K562 (cell line): ENCODE data around the gene LAMA2. TPM values are rescaled to one million over a fixed set of nuclear protein-coding genes. Genes with fewer than 3 reads are reported as not detected.

Experiments
- ATAC-seq: fragments of 200-7000 bp; cut with Tn5 transposase; 3 replicates; pipeline ENCODE4 v1.9.1; 2020; ENCODE audit warnings: moderate library complexity
- BruUV-seq: library from RNA; stranded (reverse); fragments of 400-500 nt; replicated peaks from 2 replicates; lab custom pipeline; 2021; lab: Mats Ljungman, UMichigan
- CTCF ChIA-PET: fragments of 300-600 bp; formaldehyde crosslinking; extraction: SDS; loops from one replicate; lab custom pipeline; 2021; ENCODE audit warnings: low intra/inter-chr PET ratio; lab: Yijun Ruan, JAX
- POLR2A ChIA-PET: fragments of 300-600, 350-650 bp; sonication (Branson Sonifier 250); formaldehyde crosslinking; extraction: SDS; loops from one replicate; lab custom pipeline; 2021; ENCODE audit warnings: antibody characterized with exemption, inconsistent platforms; lab: Yijun Ruan, JAX
- DNase-seq, 4 experiments: peaks; one replicate each; pipeline versions ENCODE4 v3.0.0 to v3.0.0-alpha.2; 2011 to 2018; ENCODE audit warnings: low spot score in 3 of 4, mixed read lengths in 3 of 4; ENCODE audit errors: extremely low read depth in 1 of 4
- FAIRE-seq: peaks from 2 replicates; lab custom pipeline; 2011; peaks lifted over from hg19 to GRCh38; lab: Jason Lieb, UNC
- H2AFZ ChIP-seq: 2 replicates; pipeline ENCODE4 v1.6.0; 2011; ENCODE audit warnings: low read depth, low read length, control low read depth, inconsistent platforms
- H3K27ac ChIP-seq: fragments of 200-600 bp; 3 replicates; pipeline ENCODE4 v1.8.0; 2011; ENCODE audit warnings: low read depth, mild to moderate bottlenecking, control low read depth, inconsistent platforms, low read length, moderate library complexity, mixed read lengths; ENCODE audit errors: extremely low read depth
- H3K27me3 ChIP-seq, 2 experiments: fragments of 300-600 bp in 1 of 2; 2 replicates in 1 of 2; 3 replicates in 1 of 2; pipeline versions ENCODE4 v1.6.0 to v1.8.0; 2011; ENCODE audit warnings: inconsistent platforms in 2 of 2, low read length in 2 of 2, mild to moderate bottlenecking in 1 of 2, mixed read lengths in 1 of 2, moderate library complexity in 1 of 2; ENCODE audit not compliant: control insufficient read depth in 2 of 2, insufficient read depth in 2 of 2
- H3K36me3 ChIP-seq: fragments of 300-600 bp; 3 replicates; pipeline ENCODE4 v1.8.0; 2011; ENCODE audit warnings: mild to moderate bottlenecking, low read length, inconsistent platforms; ENCODE audit not compliant: control insufficient read depth, insufficient read depth
- H3K4me1 ChIP-seq, 2 experiments: fragments of 200-600 bp in 1 of 2; replicated peaks in 1 of 2; 2 replicates in 1 of 2; 3 replicates in 1 of 2; pipeline versions ENCODE4 v1.5.1 to v1.8.0; 2011; ENCODE audit warnings: inconsistent platforms in 2 of 2, low read length in 2 of 2, mild to moderate bottlenecking in 1 of 2, mixed read lengths in 1 of 2, moderate library complexity in 1 of 2; ENCODE audit not compliant: control insufficient read depth in 2 of 2, insufficient read depth in 2 of 2
- H3K4me2 ChIP-seq: 2 replicates; pipeline ENCODE4 v1.6.1; 2011; ENCODE audit warnings: low read length, control low read depth, inconsistent platforms, mixed read lengths; ENCODE audit not compliant: insufficient read depth
- H3K4me3 ChIP-seq: fragments of 200-600 bp; sonication (generic), shearing (Covaris generic); 2 replicates; pipeline ENCODE4 v1.5.1; 2016; ENCODE audit warnings: control low read depth, inconsistent platforms
- H3K79me2 ChIP-seq: fragments of 200-600 bp; 3 replicates; pipeline ENCODE4 v1.8.0; 2011; ENCODE audit warnings: low read length, inconsistent platforms; ENCODE audit not compliant: control insufficient read depth, insufficient read depth
- H3K9ac ChIP-seq, 2 experiments: 2 replicates each; pipeline versions ENCODE4 v1.6.0 to v1.6.1; 2011; ENCODE audit warnings: low read depth in 2 of 2, low read length in 2 of 2, control low read depth in 1 of 2, inconsistent platforms in 1 of 2, mild to moderate bottlenecking in 1 of 2, mixed read lengths in 1 of 2; ENCODE audit not compliant: insufficient read depth in 1 of 2
- H3K9me1 ChIP-seq: one replicate; pipeline ENCODE4 v1.6.0; 2011; ENCODE audit warnings: inconsistent platforms, mild to moderate bottlenecking, low read length, moderate library complexity; ENCODE audit not compliant: control insufficient read depth, insufficient read depth
- H3K9me3 ChIP-seq: replicated peaks from 2 replicates; pipeline ENCODE4 v1.5.1; 2011; ENCODE audit warnings: low read depth, low read length, inconsistent platforms; ENCODE audit not compliant: control insufficient read depth, insufficient read depth
- H4K20me1 ChIP-seq: replicated peaks from 2 replicates; pipeline ENCODE4 v1.6.1; 2011; ENCODE audit warnings: low read length, inconsistent platforms, mixed read lengths; ENCODE audit not compliant: control insufficient read depth, insufficient read depth
- ATF3 ChIP-seq, 2 experiments: fragments of 450-650 bp in 1 of 2; sonication (generic) in 1 of 2; formaldehyde crosslinking in 1 of 2; IDR thresholded peaks in 1 of 2; conservative IDR thresholded peaks in 1 of 2; 2 replicates each; pipeline versions ENCODE4 v1.6.1 to v1.8.1; 2016 to 2023; ENCODE audit warnings: mild to moderate bottlenecking in 2 of 2, moderate library complexity in 2 of 2, inconsistent platforms in 1 of 2, missing genetic modification reagents in 1 of 2
- ATF7 ChIP-seq: fragments of 450-650 bp; IDR thresholded peaks from 2 replicates; pipeline ENCODE4 v1.7.1; 2014; ENCODE audit warnings: mild to moderate bottlenecking, moderate library complexity
- BMI1 ChIP-seq: fragments of 150-350 bp; IDR thresholded peaks from 2 replicates; pipeline ENCODE4 v1.6.1; 2014; ENCODE audit warnings: low read length
- BRD4 ChIP-seq: fragments of 200-600 bp; sonication (generic); IDR thresholded peaks from 2 replicates; pipeline ENCODE4 v1.6.1; 2017; ENCODE audit warnings: inconsistent platforms
- DDX20 ChIP-seq: fragments of 450-650 bp; IDR thresholded peaks from 2 replicates; pipeline ENCODE4 v1.6.1; 2016; ENCODE audit warnings: missing genetic modification characterization, low read depth, mild to moderate bottlenecking, missing compliant biosample characterization, moderate library complexity
- E2F5 ChIP-seq: sonication (generic); formaldehyde crosslinking; IDR thresholded peaks from 2 replicates; pipeline ENCODE4 v1.8.0; 2022; ENCODE audit warnings: mild to moderate bottlenecking, missing genetic modification reagents
- ELF4 ChIP-seq: fragments of 450-650 bp; formaldehyde crosslinking; IDR thresholded peaks from 2 replicates; pipeline ENCODE4 v1.4.0; 2022; ENCODE audit warnings: missing genetic modification characterization
- FUS ChIP-seq: fragments of 200-400 bp; formaldehyde crosslinking; optimal IDR thresholded peaks from 2 replicates; pipeline ENCODE3; 2017; ENCODE audit warnings: low read depth, low read length
- GATA2 ChIP-seq: sonication (generic); formaldehyde crosslinking; IDR thresholded peaks from 2 replicates; pipeline ENCODE4 v1.4.0; 2020; ENCODE audit warnings: mild to moderate bottlenecking, missing genetic modification reagents
- HDAC6 ChIP-seq: IDR thresholded peaks from 2 replicates; pipeline ENCODE4 v1.6.1; 2012; ENCODE audit warnings: low read depth, mild to moderate bottlenecking, control low read depth, inconsistent platforms, low read length, moderate library complexity
- HINFP ChIP-seq: fragments of 450-650 bp; conservative IDR thresholded peaks from 2 replicates; pipeline ENCODE4 v1.6.1; 2016; ENCODE audit warnings: missing genetic modification characterization, low read depth, mild to moderate bottlenecking, control low read depth, missing compliant biosample characterization
- HMG20B ChIP-seq: fragments of 250-450 bp; sonication (Bioruptor Pico); IDR thresholded peaks from 2 replicates; pipeline ENCODE4 v1.5.0; 2021; ENCODE audit warnings: mild to moderate bottlenecking
- NCOA6 ChIP-seq: fragments of 450-650 bp; IDR thresholded peaks from 2 replicates; pipeline ENCODE4 v1.6.1; 2017; ENCODE audit warnings: mild to moderate bottlenecking
- NKRF ChIP-seq: fragments of 450-650 bp; IDR thresholded peaks from 2 replicates; pipeline ENCODE4 v1.6.1; 2016; ENCODE audit warnings: borderline replicate concordance
- NR3C1 ChIP-seq: sonication (generic); formaldehyde crosslinking; IDR thresholded peaks from 2 replicates; pipeline ENCODE4 v1.8.1; 2022; ENCODE audit warnings: missing genetic modification reagents
- SMAD3 ChIP-seq: fragments of 450-650 bp; formaldehyde crosslinking; conservative IDR thresholded peaks from 2 replicates; pipeline ENCODE4 v1.4.0; 2020; ENCODE audit warnings: mild to moderate bottlenecking
- SP2 ChIP-seq: IDR thresholded peaks from 2 replicates; pipeline ENCODE4 v1.6.1; 2011; ENCODE audit warnings: mild to moderate bottlenecking, low read depth, low read length, moderate library complexity; ENCODE audit not compliant: poor library complexity, severe bottlenecking; ENCODE audit errors: extremely low read depth
- TAF9B ChIP-seq: fragments of 450-650 bp; IDR thresholded peaks from 2 replicates; pipeline ENCODE4 v1.6.1; 2018; ENCODE audit warnings: mild to moderate bottlenecking; ENCODE audit not compliant: partially characterized antibody
- TCF3 ChIP-seq: sonication (generic); formaldehyde crosslinking; IDR thresholded peaks from 2 replicates; pipeline ENCODE4 v1.4.0; 2020; ENCODE audit warnings: mild to moderate bottlenecking, missing genetic modification reagents
- ZNF263 ChIP-seq: sonication (generic); formaldehyde crosslinking; IDR thresholded peaks from 2 replicates; pipeline ENCODE4 v1.8.0; 2022; ENCODE audit warnings: mild to moderate bottlenecking, missing genetic modification reagents, borderline replicate concordance
- WGBS: fragments of 100-300 bp; shearing (Covaris generic); methylation state at CpG from one replicate; pipeline ENCODE4 v1.1.6; 2016; ENCODE audit warnings: low coverage, mixed read lengths; ENCODE audit not compliant: insufficient coverage; ENCODE audit errors: missing lambda C conversion rate; 5-methylcytosine and 5-hydroxymethylcytosine counted together
- in situ Hi-C: fragments of 300-500 bp; cut with MboI; formaldehyde crosslinking; loops from 4 replicates; pipeline ENCODE4 v1.15.0; 2018; ENCODE audit warnings: inconsistent platforms, mixed read lengths
- intact Hi-C: fragments of 100-400 bp; cut with micrococcal nuclease; formaldehyde crosslinking; loops from 2 replicates; pipeline ENCODE4 v1.14.2; 2022
- polyA plus RNA-seq, 8 experiments: library from polyadenylated mRNA; depleted of rRNA in 4 of 8; stranded (reverse) in 5 of 8; unstranded in 3 of 8; fragments of >200 nt; fragmentation: Nextera tagmentation in 2 of 8; fragmentation: Illumina TruSeq in 1 of 8; extraction: Ambion mirVana in 2 of 8; extraction: Trizol in 1 of 8; gene quantifications; 2 replicates each; pipeline versions ENCODE4 v1.2.1 to v1.2.3, GENCODE V29; 2011 to 2014; ENCODE audit warnings: inconsistent platforms in 1 of 8, missing spikeins in 1 of 8
- total RNA-seq, 7 experiments: library from RNA; depleted of rRNA in 6 of 7; stranded (reverse); fragments of >200 nt in 6 of 7; fragmentation: Illumina TruSeq in 2 of 7; extraction: Trizol in 2 of 7; gene quantifications; 2 replicates each; pipeline versions ENCODE4 v1.2.1 to v1.2.3, GENCODE V29; 2011 to 2021; ENCODE audit warnings: low replicate concordance in 1 of 7

The LAMA2 gene
- total and polyA plus RNA-seq, 9 of the 15 experiments (the other 6 are each of a cell fraction or from before 2014, with no cell fraction given): 0.04 to 1.5 (median 0.36) TPM

GRCh38 chr6:129105035-129105434, 222.1 kb downstream of the LAMA2 start:
- Histone ChIP-seq H3K27ac (no peak overlapping the region), H2AFZ (no peak overlapping the region), H3K9me3 (no peaks in the 10 kb centered on the region), H3K4me1 (no peaks in the 10 kb centered on the region), H3K79me2 (no peaks in the 10 kb centered on the region), H3K4me2 (no peak overlapping the region), H3K36me3 (no peaks in the 10 kb centered on the region), H3K4me3 (no peak overlapping the region), H3K27me3 (no peaks in the 10 kb centered on the region), H3K9me1 (no peaks in the 10 kb centered on the region), H3K9ac (no peak overlapping the region), H4K20me1 (no peaks in the 10 kb centered on the region)
- FAIRE-seq (no peak), ATAC-seq (no peak), DNase-seq (no peak)
- in situ Hi-C loops (no loop called here), intact Hi-C loops (no loop called here)
- no TSS peak for BruUV-seq
- no peak for TF ChIP-seq NR3C1 (CRISPR knock-in tag)
- no peak for TF ChIP-seq NCOA6
- no peak for TF ChIP-seq ELF4 (CRISPR knock-in tag)
- TF ChIP-seq ZNF263 (CRISPR knock-in tag): no peak
- TF ChIP-seq DDX20 (tag): no peak
- no peak for TF ChIP-seq TAF9B
- TF ChIP-seq BRD4: no peak
- no peak for TF ChIP-seq HMG20B (CRISPR knock-in tag)
- no peak for TF ChIP-seq HINFP (tag)
- no peak for TF ChIP-seq GATA2 (CRISPR knock-in tag)
- no peak for TF ChIP-seq HDAC6
- no peak for TF ChIP-seq SP2
- no peak for TF ChIP-seq TCF3 (CRISPR knock-in tag)
- no peak for TF ChIP-seq ATF3 (IDR thresholded peaks at IDR 0.05)
- no peak for TF ChIP-seq ATF3 (CRISPR knock-in tag; conservative IDR thresholded peaks at IDR 0.05)
- TF ChIP-seq NKRF: no peak
- TF ChIP-seq ATF7: no peak
- TF ChIP-seq FUS: no peak
- no peak for TF ChIP-seq SMAD3 (CRISPR knock-in tag)
- TF ChIP-seq E2F5 (CRISPR knock-in tag): no peak
- no peak for TF ChIP-seq BMI1
- CTCF ChIA-PET: no interaction called here
- 0% methylated on average over 1 of the region's 1 CpG for WGBS
- POLR2A ChIA-PET: no interaction called here
